K562 (cell line): Measurements from ENCODE around the gene SCARB2. TPM values are rescaled to one million over a fixed set of nuclear protein-coding genes. Genes with fewer than 3 reads are reported as not detected.

Source experiments
- ADNP ChIP-seq: fragments of 200-800 bp; sonication (Bioruptor generic); IDR thresholded peaks from 2 replicates; pipeline ENCODE4 v1.6.1; 2016; ENCODE audit warnings: missing genetic modification characterization, missing compliant biosample characterization
- ARID2 ChIP-seq: fragments of 450-650 bp; IDR thresholded peaks from 2 replicates; pipeline ENCODE4 v1.6.1; 2017; ENCODE audit warnings: antibody characterized with exemption, mild to moderate bottlenecking
- GTF2E2 ChIP-seq: fragments of 200-800 bp; sonication (Bioruptor generic); IDR thresholded peaks from 2 replicates; pipeline ENCODE4 v1.6.1; 2016; ENCODE audit warnings: missing genetic modification characterization, missing compliant biosample characterization
- KAT2B ChIP-seq: IDR thresholded peaks from one replicate; pipeline ENCODE4 v1.6.1; 2012; ENCODE audit warnings: low read depth, mild to moderate bottlenecking, control low read depth, inconsistent platforms, low read length, moderate library complexity
- KDM2B ChIP-seq: fragments of 250-450 bp; sonication (Bioruptor Pico); IDR thresholded peaks from 2 replicates; pipeline ENCODE4 v1.8.0; 2021; ENCODE audit warnings: mild to moderate bottlenecking, moderate library complexity
- MYC ChIP-seq, 2 experiments: fragments of 250-450 bp in 1 of 2; sonication (Bioruptor Pico) in 1 of 2; IDR thresholded peaks; 2 replicates each; pipeline versions ENCODE4 v1.5.1 to v1.6.1; 2012 to 2021; ENCODE audit warnings: low read depth in 2 of 2, borderline replicate concordance in 1 of 2, improper control_type of control experiment in 1 of 2, low read length in 1 of 2, mild to moderate bottlenecking in 1 of 2, moderate library complexity in 1 of 2
- NCOA4 ChIP-seq: fragments of 450-650 bp; IDR thresholded peaks from 2 replicates; pipeline ENCODE4 v1.6.1; 2018; ENCODE audit warnings: mild to moderate bottlenecking; ENCODE audit not compliant: partially characterized antibody
- SIN3B ChIP-seq: fragments of 450-650 bp; IDR thresholded peaks from 2 replicates; pipeline ENCODE4 v1.6.1; 2017; ENCODE audit warnings: low read depth, mild to moderate bottlenecking, moderate library complexity
- TCF3 ChIP-seq: sonication (generic); formaldehyde crosslinking; IDR thresholded peaks from 2 replicates; pipeline ENCODE4 v1.4.0; 2020; ENCODE audit warnings: mild to moderate bottlenecking, missing genetic modification reagents
- ZNF431 ChIP-seq: sonication (generic); formaldehyde crosslinking; IDR thresholded peaks from 2 replicates; pipeline ENCODE4 v1.8.0; 2022; ENCODE audit warnings: mild to moderate bottlenecking, missing genetic modification reagents
- polyA plus RNA-seq, 8 experiments: library from polyadenylated mRNA; depleted of rRNA in 4 of 8; stranded (reverse) in 5 of 8; unstranded in 3 of 8; fragments of >200 nt; fragmentation: Nextera tagmentation in 2 of 8; fragmentation: Illumina TruSeq in 1 of 8; extraction: Ambion mirVana in 2 of 8; extraction: Trizol in 1 of 8; gene quantifications; 2 replicates each; pipeline versions ENCODE4 v1.2.1 to v1.2.3, GENCODE V29; 2011 to 2014; ENCODE audit warnings: inconsistent platforms in 1 of 8, missing spikeins in 1 of 8
- total RNA-seq, 7 experiments: library from RNA; depleted of rRNA in 6 of 7; stranded (reverse); fragments of >200 nt in 6 of 7; fragmentation: Illumina TruSeq in 2 of 7; extraction: Trizol in 2 of 7; gene quantifications; 2 replicates each; pipeline versions ENCODE4 v1.2.1 to v1.2.3, GENCODE V29; 2011 to 2021; ENCODE audit warnings: low replicate concordance in 1 of 7
- TF ChIP-seq, protein P1 (sequence below): IDR thresholded peaks from 2 replicates; pipeline ENCODE4 v1.6.1; 2016; ENCODE audit warnings: missing genetic modification characterization, missing compliant biosample characterization
- TF ChIP-seq, protein P2 (sequence below): sonication (generic); formaldehyde crosslinking; IDR thresholded peaks from 2 replicates; pipeline ENCODE4 v1.9.0; 2022; ENCODE audit warnings: mild to moderate bottlenecking, missing genetic modification reagents
- TF ChIP-seq, protein P3 (sequence below), 2 experiments: fragments of 200-800 bp in 1 of 2; sonication (Bioruptor generic) in 1 of 2; sonication (generic) in 1 of 2; formaldehyde crosslinking in 1 of 2; IDR thresholded peaks in 1 of 2; conservative IDR thresholded peaks in 1 of 2; 2 replicates each; pipeline versions ENCODE4 v1.5.0 to v1.6.1; 2016 to 2020; ENCODE audit warnings: missing compliant biosample characterization in 1 of 2, missing genetic modification characterization in 1 of 2, missing genetic modification reagents in 1 of 2
- TF ChIP-seq, protein P4 (sequence below): fragments of 450-650 bp; IDR thresholded peaks from 2 replicates; pipeline ENCODE4 v1.6.1; 2016; ENCODE audit warnings: borderline replicate concordance
- TF ChIP-seq, protein P5 (sequence below): fragments of 450-650 bp; conservative IDR thresholded peaks from 2 replicates; pipeline ENCODE4 v1.6.1; 2016; ENCODE audit warnings: missing genetic modification characterization, low read depth, mild to moderate bottlenecking, missing compliant biosample characterization, moderate library complexity

Gene SCARB2
- total and polyA plus RNA-seq, 9 of the 15 experiments (the other 6 are each of a cell fraction or from before 2014, with no cell fraction given) = 6.1 to 25.8 (median 17.8) TPM

DNA sequence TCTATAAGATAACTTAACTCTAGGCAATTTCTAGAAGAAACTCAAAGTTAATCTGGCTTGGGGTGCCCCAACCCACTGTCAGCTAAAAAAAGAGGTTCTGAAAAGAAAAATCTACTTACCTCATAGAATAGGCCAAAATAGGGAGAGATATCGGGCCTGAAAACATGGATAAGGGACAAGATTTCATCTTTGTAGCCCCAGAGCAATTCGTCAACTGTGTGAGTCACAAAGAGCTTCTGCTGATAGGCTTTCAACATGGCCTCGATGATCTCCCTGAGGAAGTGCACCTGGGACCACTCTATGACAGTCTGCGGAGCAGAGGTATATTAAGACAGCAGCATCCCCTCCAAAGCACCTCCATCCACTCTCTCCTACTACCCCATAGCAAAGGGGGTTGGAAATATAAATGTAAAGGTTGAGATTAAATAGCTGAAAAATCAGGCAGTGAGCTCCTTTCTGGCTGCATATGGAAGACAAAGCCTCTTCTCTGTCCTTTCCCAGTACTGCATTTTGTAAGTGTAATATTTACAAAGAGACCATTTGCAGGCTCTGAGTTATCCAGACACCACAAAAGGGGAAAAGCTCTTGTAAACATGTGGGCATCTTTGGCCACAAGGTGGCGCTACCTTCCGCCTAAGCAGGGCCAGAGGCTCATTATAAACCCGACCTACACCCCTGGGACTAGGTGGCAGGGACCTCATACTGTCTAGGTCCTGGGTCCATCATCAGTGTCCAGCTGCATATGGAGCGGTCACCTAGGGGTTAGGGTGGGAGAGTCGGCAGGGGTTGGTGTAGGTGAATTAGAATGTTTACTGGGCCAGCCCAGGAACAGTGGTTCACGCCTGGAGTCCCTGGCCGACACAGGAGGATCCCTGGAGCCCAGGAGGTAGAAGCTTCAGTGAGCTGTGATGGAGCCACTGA lies 34.0 kb downstream of the SCARB2 start (continued):
- TF ChIP-seq, protein P1, sequence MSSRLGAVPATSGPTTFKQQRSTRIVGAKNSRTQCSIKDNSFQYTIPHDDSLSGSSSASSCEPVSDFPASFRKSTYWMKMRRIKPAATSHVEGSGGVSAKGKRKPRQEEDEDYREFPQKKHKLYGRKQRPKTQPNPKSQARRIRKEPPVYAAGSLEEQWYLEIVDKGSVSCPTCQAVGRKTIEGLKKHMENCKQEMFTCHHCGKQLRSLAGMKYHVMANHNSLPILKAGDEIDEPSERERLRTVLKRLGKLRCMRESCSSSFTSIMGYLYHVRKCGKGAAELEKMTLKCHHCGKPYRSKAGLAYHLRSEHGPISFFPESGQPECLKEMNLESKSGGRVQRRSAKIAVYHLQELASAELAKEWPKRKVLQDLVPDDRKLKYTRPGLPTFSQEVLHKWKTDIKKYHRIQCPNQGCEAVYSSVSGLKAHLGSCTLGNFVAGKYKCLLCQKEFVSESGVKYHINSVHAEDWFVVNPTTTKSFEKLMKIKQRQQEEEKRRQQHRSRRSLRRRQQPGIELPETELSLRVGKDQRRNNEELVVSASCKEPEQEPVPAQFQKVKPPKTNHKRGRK (tag) = no peak
- no peak for TF ChIP-seq KAT2B
- no peak for TF ChIP-seq ADNP (tag)
- TF ChIP-seq KDM2B (CRISPR knock-in tag) = no peak
- TF ChIP-seq, protein P2, sequence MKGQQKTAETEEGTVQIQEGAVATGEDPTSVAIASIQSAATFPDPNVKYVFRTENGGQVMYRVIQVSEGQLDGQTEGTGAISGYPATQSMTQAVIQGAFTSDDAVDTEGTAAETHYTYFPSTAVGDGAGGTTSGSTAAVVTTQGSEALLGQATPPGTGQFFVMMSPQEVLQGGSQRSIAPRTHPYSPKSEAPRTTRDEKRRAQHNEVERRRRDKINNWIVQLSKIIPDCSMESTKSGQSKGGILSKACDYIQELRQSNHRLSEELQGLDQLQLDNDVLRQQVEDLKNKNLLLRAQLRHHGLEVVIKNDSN (CRISPR knock-in tag) = no peak
- TF ChIP-seq, protein P3, sequence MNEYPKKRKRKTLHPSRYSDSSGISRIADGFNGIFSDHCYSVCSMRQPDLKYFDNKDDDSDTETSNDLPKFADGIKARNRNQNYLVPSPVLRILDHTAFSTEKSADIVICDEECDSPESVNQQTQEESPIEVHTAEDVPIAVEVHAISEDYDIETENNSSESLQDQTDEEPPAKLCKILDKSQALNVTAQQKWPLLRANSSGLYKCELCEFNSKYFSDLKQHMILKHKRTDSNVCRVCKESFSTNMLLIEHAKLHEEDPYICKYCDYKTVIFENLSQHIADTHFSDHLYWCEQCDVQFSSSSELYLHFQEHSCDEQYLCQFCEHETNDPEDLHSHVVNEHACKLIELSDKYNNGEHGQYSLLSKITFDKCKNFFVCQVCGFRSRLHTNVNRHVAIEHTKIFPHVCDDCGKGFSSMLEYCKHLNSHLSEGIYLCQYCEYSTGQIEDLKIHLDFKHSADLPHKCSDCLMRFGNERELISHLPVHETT (CRISPR knock-in tag; conservative IDR thresholded peaks at IDR 0.05 in 1 of 2, IDR thresholded peaks at IDR 0.05 in 1 of 2) = peak in 1 of 2 experiments; percentile 25; a peak in 1 of 4 replicates
- TF ChIP-seq MYC (IDR thresholded peaks at IDR 0.05; ENCODE audit: low read depth, low read length) = 0 out of 2 replicates have a peak, but pooled peaks have one; percentile 16
- no peak for TF ChIP-seq MYC (CRISPR knock-in tag; IDR thresholded peaks at IDR 0.05; ENCODE audit: borderline replicate concordance, low read depth)
- TF ChIP-seq NCOA4 = no peak
- peak; percentile 81 for TF ChIP-seq ARID2
- TF ChIP-seq GTF2E2 (tag) = no peak
- TF ChIP-seq, protein P4, sequence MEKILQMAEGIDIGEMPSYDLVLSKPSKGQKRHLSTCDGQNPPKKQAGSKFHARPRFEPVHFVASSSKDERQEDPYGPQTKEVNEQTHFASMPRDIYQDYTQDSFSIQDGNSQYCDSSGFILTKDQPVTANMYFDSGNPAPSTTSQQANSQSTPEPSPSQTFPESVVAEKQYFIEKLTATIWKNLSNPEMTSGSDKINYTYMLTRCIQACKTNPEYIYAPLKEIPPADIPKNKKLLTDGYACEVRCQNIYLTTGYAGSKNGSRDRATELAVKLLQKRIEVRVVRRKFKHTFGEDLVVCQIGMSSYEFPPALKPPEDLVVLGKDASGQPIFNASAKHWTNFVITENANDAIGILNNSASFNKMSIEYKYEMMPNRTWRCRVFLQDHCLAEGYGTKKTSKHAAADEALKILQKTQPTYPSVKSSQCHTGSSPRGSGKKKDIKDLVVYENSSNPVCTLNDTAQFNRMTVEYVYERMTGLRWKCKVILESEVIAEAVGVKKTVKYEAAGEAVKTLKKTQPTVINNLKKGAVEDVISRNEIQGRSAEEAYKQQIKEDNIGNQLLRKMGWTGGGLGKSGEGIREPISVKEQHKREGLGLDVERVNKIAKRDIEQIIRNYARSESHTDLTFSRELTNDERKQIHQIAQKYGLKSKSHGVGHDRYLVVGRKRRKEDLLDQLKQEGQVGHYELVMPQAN = no peak
- TF ChIP-seq, protein P5, sequence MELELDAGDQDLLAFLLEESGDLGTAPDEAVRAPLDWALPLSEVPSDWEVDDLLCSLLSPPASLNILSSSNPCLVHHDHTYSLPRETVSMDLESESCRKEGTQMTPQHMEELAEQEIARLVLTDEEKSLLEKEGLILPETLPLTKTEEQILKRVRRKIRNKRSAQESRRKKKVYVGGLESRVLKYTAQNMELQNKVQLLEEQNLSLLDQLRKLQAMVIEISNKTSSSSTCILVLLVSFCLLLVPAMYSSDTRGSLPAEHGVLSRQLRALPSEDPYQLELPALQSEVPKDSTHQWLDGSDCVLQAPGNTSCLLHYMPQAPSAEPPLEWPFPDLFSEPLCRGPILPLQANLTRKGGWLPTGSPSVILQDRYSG (tag) = no peak
- TF ChIP-seq SIN3B = 0 out of 2 replicates have a peak, but pooled peaks have one; percentile 21
- no peak for TF ChIP-seq ZNF431 (CRISPR knock-in tag)
- 0 out of 2 replicates have a peak, but pooled peaks have one; percentile 28 for TF ChIP-seq TCF3 (CRISPR knock-in tag)
